B cell (primary cell): ENCODE data around the gene TBC1D9B. TPM values are rescaled to one million over a fixed set of nuclear protein-coding genes. Genes with fewer than 3 reads are reported as not detected.
A peak's percentile ranks its signal among the peaks of the same experiment; 100 is the strongest.

Source experiments
- ATAC-seq: fragments of 200-7000 bp; cut with Tn5 transposase; one replicate; pipeline ENCODE4 v1.10.0; 2021; ENCODE audit warnings: low read depth, mild to moderate bottlenecking, moderate number of reproducible peaks, moderate library complexity
- CTCF ChIA-PET: fragments of 350-600 bp; sonication (Branson Sonifier 250); formaldehyde crosslinking; loops from one replicate; lab custom pipeline; 2021; ENCODE audit warnings: antibody characterized with exemption, inconsistent platforms; lab: Charles Lee
- POLR2A ChIA-PET: fragments of 350-600 bp; sonication (Branson Sonifier 250); formaldehyde crosslinking; loops from one replicate; lab custom pipeline; 2021; ENCODE audit warnings: antibody characterized with exemption; lab: Charles Lee
- DNase-seq: peaks from one replicate; pipeline ENCODE4 v3.0.0; 2013
- H2AFZ ChIP-seq: 2 replicates; pipeline ENCODE4 v1.6.1; 2012; ENCODE audit warnings: mild to moderate bottlenecking, low read depth, low read length; ENCODE audit not compliant: insufficient read depth, poor library complexity, severe bottlenecking
- H3K27ac ChIP-seq, 2 donors: 1 replicate in 1 of 2; 2 replicates in 1 of 2; pipeline ENCODE4 v1.5.1; 2012 to 2013; ENCODE audit warnings: low read length in 2 of 2, mild to moderate bottlenecking in 2 of 2, moderate library complexity in 1 of 2
- H3K27me3 ChIP-seq, 4 experiments: fragments of 200-600 bp in 1 of 4; sonication (generic) in 1 of 4; replicated peaks in 1 of 4; 1 replicate in 2 of 4; 2 replicates in 2 of 4; pipeline versions ENCODE4 v1.6.1 to v1.7.0; 2013 to 2016; ENCODE audit warnings: low read length in 3 of 4, mild to moderate bottlenecking in 2 of 4, mixed read lengths in 1 of 4, moderate library complexity in 1 of 4; ENCODE audit not compliant: insufficient read depth in 4 of 4, control insufficient read depth in 3 of 4; ENCODE audit errors: control extremely low read depth in 1 of 4
- H3K36me3 ChIP-seq, 2 experiments: replicated peaks in 1 of 2; 1 replicate in 1 of 2; 2 replicates in 1 of 2; pipeline versions ENCODE4 v1.6.1 to v1.7.1; 2013; ENCODE audit warnings: low read length in 1 of 2; ENCODE audit not compliant: insufficient read depth in 2 of 2, control insufficient read depth in 1 of 2; ENCODE audit errors: control extremely low read depth in 1 of 2, extremely low read depth in 1 of 2
- H3K4me1 ChIP-seq, 2 donors: fragments of 200-600 bp in 1 of 2; sonication (generic) in 1 of 2; 1 replicate in 1 of 2; 2 replicates in 1 of 2; pipeline versions ENCODE4 v1.5.1 to v1.6.1; 2013 to 2017; ENCODE audit warnings: low read length in 2 of 2; ENCODE audit not compliant: control insufficient read depth in 2 of 2, insufficient read depth in 2 of 2
- H3K4me2 ChIP-seq: replicated peaks from 2 replicates; pipeline ENCODE3; 2012; ENCODE audit warnings: mild to moderate bottlenecking, low read depth, low read length; ENCODE audit not compliant: poor library complexity, severe bottlenecking
- H3K4me3 ChIP-seq, 5 experiments: fragments of 200-600 bp in 1 of 5; sonication (generic) in 1 of 5; 1 replicate in 3 of 5; 2 replicates in 2 of 5; pipeline versions ENCODE4 v1.5.1 to v1.7.0; 2011 to 2016; ENCODE audit warnings: low read length in 4 of 5, mild to moderate bottlenecking in 4 of 5, low read depth in 2 of 5, control low read depth in 1 of 5, moderate library complexity in 1 of 5; ENCODE audit not compliant: insufficient read depth in 1 of 5; ENCODE audit errors: control extremely low read depth in 1 of 5, extremely low read depth in 1 of 5
- H3K79me2 ChIP-seq: fragments of 200-600 bp; sonication (generic); one replicate; pipeline ENCODE4 v1.6.0; 2016; ENCODE audit warnings: low read length; ENCODE audit not compliant: control insufficient read depth, insufficient read depth
- H3K9ac ChIP-seq: fragments of 200-600 bp; sonication (generic); 2 replicates; pipeline ENCODE4 v1.6.1; 2017; ENCODE audit warnings: mild to moderate bottlenecking, low read length, moderate library complexity
- H3K9me3 ChIP-seq, 3 donors: one replicate each; pipeline versions ENCODE4 v1.6.1 to v1.7.1; 2013; ENCODE audit warnings: low read length in 2 of 3; ENCODE audit not compliant: control insufficient read depth in 2 of 3, insufficient read depth in 1 of 3; ENCODE audit errors: control extremely low read depth in 1 of 3
- H4K20me1 ChIP-seq: 2 replicates; pipeline ENCODE4 v1.6.0; 2012; ENCODE audit warnings: mild to moderate bottlenecking, low read length; ENCODE audit not compliant: insufficient read depth, control insufficient read depth, poor library complexity, severe bottlenecking
- H3K27ac Mint-ChIP-seq: one replicate; pipeline ENCODE4 v1.8.0; 2021; ENCODE audit warnings: mixed read lengths
- H3K27me3 Mint-ChIP-seq: one replicate; pipeline ENCODE4 v1.8.0; 2021; ENCODE audit warnings: mixed read lengths
- H3K4me1 Mint-ChIP-seq: one replicate; pipeline ENCODE4 v1.8.0; 2021; ENCODE audit warnings: mixed read lengths
- H3K4me3 Mint-ChIP-seq: one replicate; pipeline ENCODE4 v1.8.0; 2021; ENCODE audit warnings: mixed read lengths
- H3K9me3 Mint-ChIP-seq: one replicate; pipeline ENCODE4 v1.8.0; 2022; ENCODE audit warnings: mixed read lengths; ENCODE audit not compliant: insufficient read depth
- EZH2 ChIP-seq: IDR thresholded peaks from 2 replicates; pipeline ENCODE4 v1.6.1; 2012; ENCODE audit warnings: borderline replicate concordance, low read depth, mild to moderate bottlenecking, moderate library complexity, low read length; ENCODE audit not compliant: insufficient read depth, poor library complexity, severe bottlenecking
- WGBS: methylation state at CpG from one replicate; pipeline ENCODE4 v1.1.5; 2013; ENCODE audit warnings: missing lambda C conversion rate; ENCODE audit not compliant: insufficient coverage; 5-methylcytosine and 5-hydroxymethylcytosine counted together
- intact Hi-C: fragments of 100-400 bp; cut with micrococcal nuclease; formaldehyde crosslinking; loops from one replicate; pipeline ENCODE4 v1.10.0; 2022
- polyA plus RNA-seq: library from polyadenylated mRNA; depleted of rRNA; stranded (reverse); fragments of >200 nt; gene quantifications from 2 replicates; pipeline ENCODE4 v1.2.3, GENCODE V29; 2012
- total RNA-seq, 2 donors: library from RNA; stranded (reverse); fragments of 120-200 nt in 1 of 2; gene quantifications; 1 replicate in 1 of 2; 2 replicates in 1 of 2; pipeline versions ENCODE4 v1.2.3 to v1.2.4, GENCODE V29; 2013 to 2022
- TF ChIP-seq, protein P1 (sequence below): fragments of 200-600 bp; IDR thresholded peaks from one replicate; pipeline ENCODE4 v1.8.0; 2022; ENCODE audit warnings: antibody characterized with exemption, mild to moderate bottlenecking

TBC1D9B gene
- total and polyA plus RNA-seq, 2 donors (not counting 1 experiment from before 2014, with no cell fraction given): 143 to 144 TPM

DNA sequence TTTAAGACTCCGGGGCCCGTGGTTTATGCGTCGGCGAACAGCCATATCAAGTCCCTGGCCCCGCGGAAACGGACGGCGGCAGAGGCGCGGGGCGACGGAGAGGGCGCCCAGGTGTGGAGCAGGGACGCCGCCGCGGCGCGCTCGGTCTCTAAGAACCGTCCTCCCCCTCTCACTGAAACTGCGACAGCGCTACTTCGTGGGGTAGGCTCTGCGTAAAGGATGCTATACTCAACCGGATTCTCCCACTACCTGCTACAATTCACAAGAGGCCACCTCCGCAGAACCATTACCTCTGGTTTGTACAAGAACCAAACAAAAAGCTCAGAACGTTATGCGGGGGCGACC is 49.5 kb downstream of the TBC1D9B start:
- ChIA-PET POLR2A (interaction anchor here (0.6 to 1.4 kb wide), 5 partner anchors 18 to 56 kb away, joined by 3 to 7 read pairs (median 3); partner anchors contain the start of gene SQSTM1), CTCF (interaction anchor here (0.8 to 1.2 kb wide), 4 partner anchors 36 to 117 kb away, joined by 3 to 5 read pairs (median 3); no protein-coding TSS in a partner anchor)
- H3K27me3 ChIP-seq: no peaks in the 10 kb centered on the region
- Mint-ChIP-seq H3K27ac (peak overlapping the region; percentile 97), H3K4me1 (peaks cover 32% of the 10 kb centered on the region), H3K4me3 (peak overlapping the region; percentile 89), H3K27me3 (no peaks in the 10 kb centered on the region), H3K9me3 (no peaks in the 10 kb centered on the region)
- peaks cover 8 to 20% of the 10 kb centered on the region in 2 donors for H3K4me1 ChIP-seq
- intact Hi-C loops: loop anchor here (1.0 to 2.0 kb wide), 9 partner anchors 37 to 435 kb away; partner anchors contain the start of genes MAML1, MAPK9 and RNF130
- peaks cover 15% of the 10 kb centered on the region for H4K20me1 ChIP-seq
- peaks cover 0 to 10% of the 10 kb centered on the region in 2 experiments for H3K36me3 ChIP-seq
- H2AFZ ChIP-seq: peak overlapping the region; percentile 97
- H3K4me2 ChIP-seq: peak overlapping the region; percentile 94
- DNase-seq: no peak
- H3K4me3 ChIP-seq: peak overlapping the region; percentile 71 to 95 (median 90)
- H3K9me3 ChIP-seq: peaks cover 0 to 5% (median 0%) of the 10 kb centered on the region in 3 donors
- TF ChIP-seq, protein P1, sequence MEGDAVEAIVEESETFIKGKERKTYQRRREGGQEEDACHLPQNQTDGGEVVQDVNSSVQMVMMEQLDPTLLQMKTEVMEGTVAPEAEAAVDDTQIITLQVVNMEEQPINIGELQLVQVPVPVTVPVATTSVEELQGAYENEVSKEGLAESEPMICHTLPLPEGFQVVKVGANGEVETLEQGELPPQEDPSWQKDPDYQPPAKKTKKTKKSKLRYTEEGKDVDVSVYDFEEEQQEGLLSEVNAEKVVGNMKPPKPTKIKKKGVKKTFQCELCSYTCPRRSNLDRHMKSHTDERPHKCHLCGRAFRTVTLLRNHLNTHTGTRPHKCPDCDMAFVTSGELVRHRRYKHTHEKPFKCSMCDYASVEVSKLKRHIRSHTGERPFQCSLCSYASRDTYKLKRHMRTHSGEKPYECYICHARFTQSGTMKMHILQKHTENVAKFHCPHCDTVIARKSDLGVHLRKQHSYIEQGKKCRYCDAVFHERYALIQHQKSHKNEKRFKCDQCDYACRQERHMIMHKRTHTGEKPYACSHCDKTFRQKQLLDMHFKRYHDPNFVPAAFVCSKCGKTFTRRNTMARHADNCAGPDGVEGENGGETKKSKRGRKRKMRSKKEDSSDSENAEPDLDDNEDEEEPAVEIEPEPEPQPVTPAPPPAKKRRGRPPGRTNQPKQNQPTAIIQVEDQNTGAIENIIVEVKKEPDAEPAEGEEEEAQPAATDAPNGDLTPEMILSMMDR: no peak
- TF ChIP-seq EZH2: no peak
- H3K9ac ChIP-seq: peak overlapping the region; percentile 97
- H3K79me2 ChIP-seq: peaks cover 34% of the 10 kb centered on the region
- peak; percentile 52 for ATAC-seq
- WGBS: 2% methylated on average over 26 of the region's 32 CpGs
- H3K27ac ChIP-seq: peak overlapping the region; percentile 63 to 80

DNA sequence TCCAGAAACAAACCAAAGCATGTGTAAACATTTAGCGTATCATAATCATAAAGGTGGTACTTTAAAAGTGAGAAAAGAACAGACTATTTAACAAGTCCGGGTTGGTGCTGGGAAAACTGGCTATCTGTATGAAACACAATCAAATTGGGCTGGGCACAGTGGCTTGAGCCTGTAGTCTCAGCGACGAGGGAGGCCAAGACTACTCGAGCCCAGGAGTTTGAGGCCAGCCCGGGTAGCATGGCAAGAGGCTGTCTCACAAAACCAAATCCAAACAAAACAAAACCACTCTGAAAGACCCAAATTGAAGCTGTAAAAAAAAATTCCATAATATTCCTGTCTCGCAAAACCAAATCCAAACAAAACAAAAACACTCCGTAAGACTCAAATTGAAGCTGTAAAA is 53.3 kb downstream of the TBC1D9B start:
- Histone ChIP-seq H3K4me3 (no peak overlapping the region), H3K4me1 (peaks cover 21 to 40% of the 10 kb centered on the region in 2 donors), H3K9me3 (no peaks in the 10 kb centered on the region), H3K27ac (no peak overlapping the region), H4K20me1 (peaks cover 15% of the 10 kb centered on the region), H3K27me3 (no peaks in the 10 kb centered on the region), H3K36me3 (peaks cover 2 to 22% of the 10 kb centered on the region in 2 experiments), H2AFZ (no peak overlapping the region), H3K9ac (no peak overlapping the region), H3K4me2 (no peak overlapping the region), H3K79me2 (peaks cover 43% of the 10 kb centered on the region)
- ChIA-PET POLR2A (no interaction called here), CTCF (interaction anchor here (1.1 to 6.5 kb wide), 2 partner anchors 28 to 52 kb away, joined by 3 to 21 read pairs; no protein-coding TSS in a partner anchor)
- TF ChIP-seq EZH2: no peak
- TF ChIP-seq, protein P1: no peak
- DNase-seq (no peak), ATAC-seq (no peak)
- Mint-ChIP-seq H3K27ac (no peak overlapping the region), H3K4me3 (no peak overlapping the region), H3K4me1 (peaks cover 44% of the 10 kb centered on the region), H3K27me3 (no peaks in the 10 kb centered on the region), H3K9me3 (no peaks in the 10 kb centered on the region)
- 96% methylated on average over 3 of the region's 8 CpGs for WGBS
- intact Hi-C loops: no loop called here
